Endodermal cell (in vitro differentiated cells): ENCODE measurements around the gene CNIH1. TPM values are rescaled to one million over a fixed set of nuclear protein-coding genes. Genes with fewer than 3 reads are reported as not detected.

Experiments used
- DNase-seq: peaks from one replicate; pipeline ENCODE4 v3.0.0-alpha.2; 2017
- H3K27ac ChIP-seq: 2 replicates; pipeline ENCODE4 v1.5.1; 2013; ENCODE audit warnings: mild to moderate bottlenecking, low read depth, low read length, moderate library complexity
- H3K27me3 ChIP-seq: 2 replicates; pipeline ENCODE4 v1.6.1; 2013; ENCODE audit warnings: mild to moderate bottlenecking, low read length, moderate library complexity; ENCODE audit not compliant: insufficient read depth, control insufficient read depth, poor library complexity, severe bottlenecking
- H3K36me3 ChIP-seq: 2 replicates; pipeline ENCODE4 v1.7.0; 2013; ENCODE audit warnings: mild to moderate bottlenecking, low read length, moderate library complexity; ENCODE audit not compliant: control insufficient read depth, insufficient read depth
- H3K4me1 ChIP-seq: one replicate; pipeline ENCODE4 v1.7.0; 2013; ENCODE audit warnings: low read length; ENCODE audit not compliant: control insufficient read depth, insufficient read depth
- H3K4me3 ChIP-seq: 2 replicates; pipeline ENCODE4 v1.5.1; 2013; ENCODE audit warnings: mild to moderate bottlenecking, low read length, moderate library complexity
- H3K9ac ChIP-seq: 2 replicates; pipeline ENCODE4 v1.6.1; 2013; ENCODE audit warnings: mild to moderate bottlenecking, low read length, moderate library complexity; ENCODE audit not compliant: poor library complexity, severe bottlenecking; ENCODE audit errors: extremely low read depth
- H3K9me3 ChIP-seq: 2 replicates; pipeline ENCODE4 v1.6.1; 2013; ENCODE audit warnings: mild to moderate bottlenecking, low read length, moderate library complexity; ENCODE audit not compliant: control insufficient read depth
- H3K27ac Mint-ChIP-seq: 2 replicates; pipeline ENCODE4 v1.8.0; 2020; ENCODE audit warnings: mixed read lengths
- H3K27me3 Mint-ChIP-seq: 2 replicates; pipeline ENCODE4 v1.8.0; 2021; ENCODE audit warnings: mild to moderate bottlenecking, mixed read lengths; ENCODE audit not compliant: insufficient read depth
- H3K36me3 Mint-ChIP-seq: 2 replicates; pipeline ENCODE4 v1.8.0; 2020; ENCODE audit warnings: low read depth, mixed read lengths
- H3K4me1 Mint-ChIP-seq: 2 replicates; pipeline ENCODE4 v1.8.0; 2020; ENCODE audit warnings: mixed read lengths
- H3K4me3 Mint-ChIP-seq: 2 replicates; pipeline ENCODE4 v1.8.0; 2020; ENCODE audit warnings: mild to moderate bottlenecking, moderate library complexity, mixed read lengths
- H3K9me3 Mint-ChIP-seq: 2 replicates; pipeline ENCODE4 v1.8.0; 2020; ENCODE audit warnings: mild to moderate bottlenecking, mixed read lengths
- CTCF ChIP-seq: fragments of 200-600 bp; sonication (generic); conservative IDR thresholded peaks from 2 replicates; pipeline ENCODE4 v1.5.0; 2021; ENCODE audit warnings: antibody characterized with exemption, mild to moderate bottlenecking
- WGBS, 2 experiments: methylation state at CpG; one replicate each; pipeline versions ENCODE4 v1.1.5 to v1.1.7; 2013; ENCODE audit warnings: missing lambda C conversion rate in 2 of 2, mixed read lengths in 1 of 2; ENCODE audit not compliant: insufficient coverage in 1 of 2, insufficient read length in 1 of 2; 5-methylcytosine and 5-hydroxymethylcytosine counted together
- total RNA-seq, 2 donors: library from RNA; stranded (reverse); fragmentation: NEBNext Ultra II Directional in 1 of 2; extraction: Animal tissue kit (Norgen Biotek cat#: 25700) in 1 of 2; gene quantifications; 2 replicates in 1 of 2; 3 replicates in 1 of 2; pipeline ENCODE4 v1.2.1, GENCODE V29; 2021

CNIH1 gene
- total RNA-seq, 2 donors from 2014 or later, result 77.9 to 82.7 TPM

- peaks cover 15% of the 10 kb centered on the region for H3K4me1 ChIP-seq
- H3K9me3 ChIP-seq, result no peaks in the 10 kb centered on the region
- TF ChIP-seq CTCF, result no peak
- peak overlapping the region; percentile 89 for H3K4me3 ChIP-seq
- H3K4me3 Mint-ChIP-seq, result peak overlapping the region; percentile 81
- peaks cover 4% of the 10 kb centered on the region for H3K36me3 ChIP-seq
- no peaks in the 10 kb centered on the region for H3K9me3 Mint-ChIP-seq
- H3K27ac Mint-ChIP-seq, result peak overlapping the region; percentile 96
- peaks cover 41% of the 10 kb centered on the region for H3K4me1 Mint-ChIP-seq
- peak overlapping the region; percentile 84 for H3K9ac ChIP-seq
- H3K27me3 Mint-ChIP-seq, result no peaks in the 10 kb centered on the region
- H3K27ac ChIP-seq, result no peak overlapping the region
- peaks cover 9% of the 10 kb centered on the region for H3K36me3 Mint-ChIP-seq
- WGBS, 2 experiments, result 91 to 100% methylated on average over 1 to 4 of the region's 4 CpGs
- peak; percentile 48 for DNase-seq
- H3K27me3 ChIP-seq, result no peaks in the 10 kb centered on the region
Observed at GRCh38 chr14:54489731-54490444, 48.7 kb upstream of the CNIH1 start.

GRCh38 chr14:54489318-54489683, 48.1 kb upstream of the CNIH1 start:
- peaks cover 47% of the 10 kb centered on the region for H3K4me1 Mint-ChIP-seq
- no peak for TF ChIP-seq CTCF

GRCh38 chr14:54488646-54489317, 47.6 kb upstream of the CNIH1 start, which contains the start of gene GMFB:
GMFB (minus strand) TSS chr14:54488980; CDS start chr14:54488927, 53 bp downstream.
- H3K27ac Mint-ChIP-seq, result peak within 1 kb of the TSS; percentile 96
- Histone ChIP-seq H3K9me3 (no peaks in the 10 kb centered on the region), H3K27me3 (no peaks in the 10 kb centered on the region), H3K4me1 (peaks cover 15% of the 10 kb centered on the region), H3K9ac (peak within 1 kb of the TSS; percentile 84), H3K36me3 (peaks cover 5% of the 10 kb centered on the region), H3K4me3 (peak within 1 kb of the TSS; percentile 89), H3K27ac (peak within 1 kb of the TSS; percentile 86)
- TF ChIP-seq CTCF, result peak; percentile 65
- no peaks in the 10 kb centered on the region for H3K9me3 Mint-ChIP-seq
- 0% methylated on average over 26 to 51 of the region's 51 CpGs for WGBS, 2 experiments
- H3K36me3 Mint-ChIP-seq, result peaks cover 9% of the 10 kb centered on the region
- H3K27me3 Mint-ChIP-seq, result no peaks in the 10 kb centered on the region
- DNase-seq, result peak; percentile 94
- peaks cover 49% of the 10 kb centered on the region for H3K4me1 Mint-ChIP-seq
- peak within 1 kb of the TSS; percentile 81 for H3K4me3 Mint-ChIP-seq

More at GRCh38 chr14:54489318-54489683, 48.1 kb upstream of the CNIH1 start:
- Histone ChIP-seq H3K4me3 (peak overlapping the region; percentile 89), H3K36me3 (peaks cover 4% of the 10 kb centered on the region), H3K4me1 (peaks cover 15% of the 10 kb centered on the region), H3K9ac (peak overlapping the region; percentile 84), H3K27ac (peak overlapping the region; percentile 55), H3K27me3 (no peaks in the 10 kb centered on the region), H3K9me3 (no peaks in the 10 kb centered on the region)
- no peak for DNase-seq
- Mint-ChIP-seq H3K4me3 (peak overlapping the region; percentile 81), H3K27me3 (no peaks in the 10 kb centered on the region), H3K27ac (peak overlapping the region; percentile 96), H3K36me3 (peaks cover 9% of the 10 kb centered on the region), H3K9me3 (no peaks in the 10 kb centered on the region)
- WGBS, 2 experiments, result 29 to 60% methylated on average over 3 to 5 of the region's 5 CpGs
